Subcutaneous abdominal adipose tissue (tissue), 5 donors: ENCODE data around the gene CRABP1.

ENCODE experiments used
- H3K27ac ChIP-seq: one replicate; pipeline ENCODE4 v1.7.0; 2013; ENCODE audit warnings: low read depth, mild to moderate bottlenecking, inconsistent platforms, low read length, moderate library complexity
- H3K27me3 ChIP-seq, 5 donors: one replicate each; pipeline ENCODE4 v1.7.0; 2013; ENCODE audit warnings: low read length in 5 of 5, inconsistent platforms in 1 of 5; ENCODE audit not compliant: control insufficient read depth in 5 of 5, insufficient read depth in 4 of 5
- H3K36me3 ChIP-seq, 5 donors: one replicate each; pipeline ENCODE4 v1.7.0; 2013; ENCODE audit warnings: low read length in 5 of 5; ENCODE audit not compliant: control insufficient read depth in 5 of 5, insufficient read depth in 5 of 5
- H3K4me1 ChIP-seq, 5 donors: one replicate each; pipeline ENCODE4 v1.7.0; 2013; ENCODE audit warnings: low read length in 5 of 5, mild to moderate bottlenecking in 3 of 5, moderate library complexity in 1 of 5; ENCODE audit not compliant: control insufficient read depth in 5 of 5, insufficient read depth in 5 of 5
- H3K4me3 ChIP-seq, 5 donors: one replicate each; pipeline ENCODE4 v1.7.0; 2013; ENCODE audit warnings: low read length in 5 of 5, low read depth in 1 of 5
- H3K9ac ChIP-seq, 5 donors: one replicate each; pipeline ENCODE4 v1.7.0; 2013; ENCODE audit warnings: low read length in 5 of 5, mild to moderate bottlenecking in 4 of 5, moderate library complexity in 3 of 5
- H3K9me3 ChIP-seq, 5 donors: one replicate each; pipeline ENCODE4 v1.7.0; 2013; ENCODE audit warnings: low read length in 5 of 5; ENCODE audit not compliant: control insufficient read depth in 5 of 5
- donor health status: healthy.
- donor health status: healthy.
- donor health status: healthy.
- donor health status: healthy.
- donor health status: healthy.

CRABP1 gene

DNA sequence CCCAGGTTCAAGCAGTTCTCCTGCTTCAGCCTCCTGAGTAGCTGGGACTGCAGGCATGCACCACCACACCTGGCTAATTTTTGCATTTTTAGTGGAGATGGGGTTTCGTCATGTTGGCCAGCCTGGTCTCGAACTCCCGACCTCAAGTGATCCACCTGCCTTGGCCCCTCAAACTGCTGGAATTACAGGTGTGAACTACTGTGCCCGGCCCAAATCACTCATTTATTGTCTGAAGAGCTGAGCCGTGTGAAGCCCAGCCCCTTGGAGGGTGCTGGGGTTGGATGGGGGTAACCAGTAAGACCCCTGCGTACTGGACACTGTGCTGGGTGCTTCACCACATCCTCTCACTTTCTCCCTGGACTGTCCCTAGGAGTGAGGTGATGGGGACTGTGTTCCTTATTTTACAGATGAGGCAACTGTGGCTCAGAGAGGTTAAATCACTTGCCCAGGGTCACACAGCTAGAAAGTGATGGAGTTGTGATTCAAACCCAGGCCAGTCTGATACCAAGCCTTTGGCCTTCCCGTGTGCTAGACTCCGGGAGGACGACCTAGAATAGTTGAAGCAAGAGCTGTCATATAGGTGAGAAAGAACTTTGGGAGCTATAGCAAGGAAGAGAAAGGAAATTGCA, 56.1 kb downstream of the CRABP1 start:
- no peak overlapping the region for H3K4me3 ChIP-seq
- H3K9ac ChIP-seq = no peak overlapping the region
- no peaks in the 10 kb centered on the region for H3K36me3 ChIP-seq
- no peaks in the 10 kb centered on the region for H3K27me3 ChIP-seq
- H3K27ac ChIP-seq = no peak overlapping the region
- H3K4me1 ChIP-seq = peaks cover 3 to 33% (median 23%) of the 10 kb centered on the region in 5 donors
- no peaks in the 10 kb centered on the region for H3K9me3 ChIP-seq

DNA sequence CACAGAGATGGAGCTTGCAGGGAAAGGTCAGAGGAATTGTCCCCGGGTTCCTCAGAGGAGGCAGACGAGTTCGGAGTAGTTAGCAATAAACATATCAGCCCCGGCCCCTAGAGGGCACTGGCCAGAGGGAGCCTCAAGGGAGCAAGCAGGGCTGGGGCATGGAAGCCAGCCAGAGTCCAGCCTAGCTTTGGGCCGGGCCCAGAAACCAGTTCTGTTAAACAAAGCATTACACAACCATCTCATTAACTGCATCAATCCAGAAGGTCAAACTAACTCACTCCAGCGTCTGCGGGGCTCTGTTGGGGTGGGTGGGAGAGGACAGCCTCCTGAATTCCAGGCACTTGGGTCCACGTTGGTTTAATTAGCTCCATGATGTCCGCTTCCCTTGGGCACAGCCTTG, 56.8 kb downstream of the CRABP1 start:
- no peak overlapping the region for H3K9ac ChIP-seq
- H3K4me1 ChIP-seq = peaks cover 3 to 33% (median 23%) of the 10 kb centered on the region in 5 donors
- no peaks in the 10 kb centered on the region for H3K9me3 ChIP-seq
- no peaks in the 10 kb centered on the region for H3K36me3 ChIP-seq
- no peak overlapping the region for H3K27ac ChIP-seq
- H3K27me3 ChIP-seq = no peaks in the 10 kb centered on the region
- H3K4me3 ChIP-seq = no peak overlapping the region

GRCh38 chr15:78397382-78397781, 57.2 kb downstream of the CRABP1 start:
- Histone ChIP-seq H3K27ac (no peak overlapping the region), H3K27me3 (no peaks in the 10 kb centered on the region), H3K36me3 (no peaks in the 10 kb centered on the region), H3K9ac (no peak overlapping the region), H3K9me3 (no peaks in the 10 kb centered on the region), H3K4me1 (peaks cover 3 to 33% (median 23%) of the 10 kb centered on the region in 5 donors), H3K4me3 (no peak overlapping the region)
